Measurements from ENCODE around the gene NPAS3.

NPAS3 gene

DNA sequence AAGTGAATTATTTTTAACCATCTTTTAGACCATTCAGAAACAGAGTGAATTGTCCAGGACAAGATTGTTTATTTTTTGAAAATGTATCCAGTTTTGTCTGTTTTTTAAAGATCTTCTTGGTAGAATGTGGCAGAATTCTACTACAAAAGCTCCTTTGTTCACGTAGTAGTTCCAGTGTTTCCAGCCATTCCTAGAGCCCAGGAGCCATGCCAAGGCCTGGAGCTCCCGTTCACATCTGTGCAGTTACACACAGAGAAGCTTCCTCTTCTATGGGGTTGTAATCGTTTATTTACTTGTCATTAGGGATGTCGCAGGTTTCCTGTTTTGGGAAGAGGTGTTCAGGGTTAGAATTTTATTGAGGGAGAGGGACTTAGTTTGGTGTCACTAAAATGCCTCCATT lies 409.8 kb downstream of the NPAS3 start:
- Histone ChIP-seq H3K9me3 (ENCODE audit: control insufficient read depth, insufficient read depth, low read length) (no peaks in the 10 kb centered on the region), H3K4me3 (ENCODE audit: low read length) (no peak overlapping the region), H3K4me1 (ENCODE audit: control insufficient read depth, insufficient read depth, low read length) (peaks cover 1% of the 10 kb centered on the region; the same call in 1 of the 2 replicates), H3K36me3 (ENCODE audit: control insufficient read depth, insufficient read depth, low read length) (no peaks in the 10 kb centered on the region), H3K27me3 (ENCODE audit: control insufficient read depth, insufficient read depth, low read length) (no peaks in the 10 kb centered on the region), H3K27ac (ENCODE audit: low read length) (no peak overlapping the region)
- WGBS (ENCODE audit: insufficient coverage, insufficient read length) = no CpG with 5 or more reads among the region's 4 CpGs
- no peak for DNase-seq (ENCODE audit: low read depth, low spot score)

DNA sequence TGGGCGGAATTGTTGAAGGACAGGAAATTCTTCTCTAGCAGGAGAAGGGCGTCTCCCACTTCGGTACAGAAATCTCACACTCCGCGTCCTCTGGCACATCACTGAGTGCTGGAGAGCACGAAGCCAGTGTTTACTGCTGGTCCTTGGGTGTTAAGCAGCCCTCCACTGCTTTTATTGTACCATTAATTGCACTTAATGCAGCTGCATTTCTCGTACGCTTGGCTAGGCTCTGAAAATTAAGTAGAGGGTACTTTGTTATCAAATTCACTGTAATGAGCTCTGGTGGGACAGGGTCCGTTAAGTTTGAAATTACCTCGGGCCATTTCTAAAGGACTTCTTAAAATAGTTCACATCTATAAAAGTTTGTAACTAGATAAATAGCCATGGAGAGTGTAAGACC lies 411.2 kb downstream of the NPAS3 start:
- no peaks in the 10 kb centered on the region; the same call in 1 of the 2 replicates for H3K4me1 ChIP-seq (ENCODE audit: control insufficient read depth, insufficient read depth, low read length)
- H3K36me3 ChIP-seq (ENCODE audit: control insufficient read depth, insufficient read depth, low read length) = no peaks in the 10 kb centered on the region
- H3K4me3 ChIP-seq (ENCODE audit: low read length) = no peak overlapping the region
- no CpG with 5 or more reads among the region's 10 CpGs for WGBS (ENCODE audit: insufficient coverage, insufficient read length)
- H3K9me3 ChIP-seq (ENCODE audit: control insufficient read depth, insufficient read depth, low read length) = no peaks in the 10 kb centered on the region
- no peak for DNase-seq (ENCODE audit: low read depth, low spot score)
- H3K27me3 ChIP-seq (ENCODE audit: control insufficient read depth, insufficient read depth, low read length) = no peaks in the 10 kb centered on the region
- H3K27ac ChIP-seq (ENCODE audit: low read length) = no peak overlapping the region

DNA sequence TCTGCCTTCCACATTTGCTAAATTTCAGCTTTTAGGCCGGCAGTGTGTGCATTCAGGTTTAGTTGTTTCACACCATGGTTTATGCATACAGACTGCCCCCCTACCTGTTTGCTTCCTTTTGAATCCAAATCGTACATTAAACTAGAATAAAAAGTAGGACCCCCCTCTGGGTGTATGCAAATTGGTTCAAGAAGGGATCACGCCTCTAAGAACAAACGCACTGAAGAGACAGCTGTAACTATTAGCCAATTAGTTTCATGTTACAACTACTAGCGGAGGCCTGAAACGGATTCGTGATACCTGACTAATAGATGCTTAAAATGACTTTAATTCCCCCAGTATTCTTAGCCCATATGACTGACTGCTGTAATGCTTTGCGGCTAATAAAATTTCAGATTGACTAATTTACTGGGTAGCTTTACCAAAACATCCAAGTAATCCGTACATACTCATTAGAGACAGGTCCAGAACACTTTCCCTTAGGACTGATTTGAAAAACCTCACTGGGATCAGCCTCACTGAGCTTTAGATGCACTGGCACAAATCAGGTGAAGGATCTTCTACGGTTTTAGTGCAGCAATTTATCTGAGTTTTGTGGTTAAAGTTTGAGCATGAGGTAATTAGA lies 411.8 kb downstream of the NPAS3 start:
- no peaks in the 10 kb centered on the region; the same call in 1 of the 2 replicates for H3K4me1 ChIP-seq (ENCODE audit: control insufficient read depth, insufficient read depth, low read length)
- DNase-seq (ENCODE audit: low read depth, low spot score) = no peak
- H3K4me3 ChIP-seq (ENCODE audit: low read length) = no peak overlapping the region
- H3K36me3 ChIP-seq (ENCODE audit: control insufficient read depth, insufficient read depth, low read length) = no peaks in the 10 kb centered on the region
- no peaks in the 10 kb centered on the region for H3K9me3 ChIP-seq (ENCODE audit: control insufficient read depth, insufficient read depth, low read length)
- no CpG with 5 or more reads among the region's 10 CpGs for WGBS (ENCODE audit: insufficient coverage, insufficient read length)
- no peak overlapping the region for H3K27ac ChIP-seq (ENCODE audit: low read length)
- H3K27me3 ChIP-seq (ENCODE audit: control insufficient read depth, insufficient read depth, low read length) = no peaks in the 10 kb centered on the region

DNA sequence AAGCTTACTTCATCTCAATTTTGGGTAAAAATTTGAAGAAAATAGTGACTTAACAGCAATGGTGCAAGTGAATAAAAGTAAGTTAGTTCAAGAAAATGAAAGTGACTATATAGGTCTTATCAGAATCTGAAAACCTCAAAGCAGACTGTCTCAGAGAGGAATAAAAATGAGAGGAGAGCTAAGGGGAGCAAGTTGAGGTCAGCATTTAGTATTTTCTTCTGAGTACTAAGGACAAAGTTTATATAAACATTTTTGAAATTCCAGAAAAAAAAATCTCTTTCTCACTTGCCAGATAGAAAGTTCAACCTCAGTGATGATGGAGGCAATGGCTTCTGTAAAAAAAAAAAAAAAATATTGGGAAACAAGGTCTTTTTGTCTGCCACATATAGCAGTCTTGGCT lies 414.1 kb downstream of the NPAS3 start:
- H3K36me3 ChIP-seq (ENCODE audit: control insufficient read depth, insufficient read depth, low read length) = no peaks in the 10 kb centered on the region
- no peak overlapping the region for H3K27ac ChIP-seq (ENCODE audit: low read length)
- no peaks in the 10 kb centered on the region for H3K27me3 ChIP-seq (ENCODE audit: control insufficient read depth, insufficient read depth, low read length)
- no peak for DNase-seq (ENCODE audit: low read depth, low spot score)
- H3K4me1 ChIP-seq (ENCODE audit: control insufficient read depth, insufficient read depth, low read length) = no peaks in the 10 kb centered on the region; the same call in 1 of the 2 replicates
- no peaks in the 10 kb centered on the region for H3K9me3 ChIP-seq (ENCODE audit: control insufficient read depth, insufficient read depth, low read length)
- H3K4me3 ChIP-seq (ENCODE audit: low read length) = no peak overlapping the region

DNA sequence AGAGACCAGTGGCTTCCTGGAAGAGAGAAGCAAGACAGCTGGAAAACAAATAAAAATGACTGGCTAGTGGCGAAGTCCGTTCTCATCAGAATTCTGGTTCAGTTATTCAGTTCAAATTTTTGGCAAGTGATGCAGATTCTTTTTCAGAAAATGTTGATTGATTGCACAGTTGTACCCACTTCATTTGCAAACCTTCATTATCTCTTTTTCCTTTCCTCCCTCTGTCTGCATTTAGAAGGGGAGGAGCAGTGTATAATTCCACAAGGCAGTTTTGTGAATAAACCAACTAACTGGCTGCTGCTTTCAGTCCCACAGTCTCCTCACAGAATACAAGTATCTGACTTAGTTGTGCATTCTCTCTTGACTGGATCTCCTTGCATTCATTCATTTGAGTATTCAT lies 417.5 kb downstream of the NPAS3 start:
- Histone ChIP-seq H3K9me3 (ENCODE audit: control insufficient read depth, insufficient read depth, low read length) (no peaks in the 10 kb centered on the region), H3K4me3 (ENCODE audit: low read length) (no peak overlapping the region), H3K27ac (ENCODE audit: low read length) (no peak overlapping the region), H3K4me1 (ENCODE audit: control insufficient read depth, insufficient read depth, low read length) (no peaks in the 10 kb centered on the region; the same call in 1 of the 2 replicates), H3K36me3 (ENCODE audit: control insufficient read depth, insufficient read depth, low read length) (no peaks in the 10 kb centered on the region), H3K27me3 (ENCODE audit: control insufficient read depth, insufficient read depth, low read length) (no peaks in the 10 kb centered on the region)
- no CpG with 5 or more reads among the region's 2 CpGs for WGBS (ENCODE audit: insufficient coverage, insufficient read length)
- DNase-seq (ENCODE audit: low read depth, low spot score) = no peak

DNA sequence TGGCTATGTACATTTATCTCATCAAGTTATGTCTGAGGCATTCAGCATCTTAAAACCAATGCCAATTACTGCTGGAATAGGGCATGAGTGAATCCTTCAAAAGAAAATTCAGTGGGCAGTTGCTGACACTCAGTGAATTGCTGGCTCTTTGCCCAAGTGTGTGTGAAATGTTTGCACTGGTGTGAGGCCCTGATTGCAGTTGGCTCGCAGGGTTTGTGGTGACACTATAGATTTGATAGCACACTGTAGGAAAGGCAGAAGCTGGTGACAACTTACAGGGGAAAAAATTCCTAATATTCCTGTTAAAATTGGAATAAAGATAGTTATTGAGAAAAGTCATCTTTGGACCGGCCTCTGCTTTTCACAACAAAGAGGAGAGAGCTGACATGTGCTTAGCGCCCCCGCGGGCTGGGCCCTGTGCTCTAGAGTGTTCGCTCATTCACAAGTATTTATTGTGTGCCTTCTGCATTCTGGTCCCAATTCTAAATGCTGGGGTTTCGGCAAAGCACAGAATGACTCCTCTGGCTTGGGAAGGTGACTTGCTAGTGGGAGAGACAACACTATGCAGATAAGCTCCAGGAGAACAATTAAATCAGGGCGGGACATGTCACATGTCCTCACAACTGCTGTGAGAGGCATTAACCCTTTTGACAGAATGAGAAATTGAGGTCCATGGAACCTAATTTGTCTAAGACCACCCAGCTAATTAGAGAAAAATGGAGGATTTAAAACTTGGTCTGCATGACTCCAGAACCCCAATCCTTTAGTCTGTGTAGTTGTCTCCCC lies 418.7 kb downstream of the NPAS3 start:
- Histone ChIP-seq H3K27me3 (ENCODE audit: control insufficient read depth, insufficient read depth, low read length) (no peaks in the 10 kb centered on the region), H3K4me1 (ENCODE audit: control insufficient read depth, insufficient read depth, low read length) (peaks cover under 1% of the 10 kb centered on the region), H3K36me3 (ENCODE audit: control insufficient read depth, insufficient read depth, low read length) (no peaks in the 10 kb centered on the region), H3K9me3 (ENCODE audit: control insufficient read depth, insufficient read depth, low read length) (no peaks in the 10 kb centered on the region), H3K4me3 (ENCODE audit: low read length) (no peak overlapping the region), H3K27ac (ENCODE audit: low read length) (no peak overlapping the region)
- DNase-seq (ENCODE audit: low read depth, low spot score) = no peak
- WGBS (ENCODE audit: insufficient coverage, insufficient read length) = no CpG with 5 or more reads among the region's 8 CpGs

DNA sequence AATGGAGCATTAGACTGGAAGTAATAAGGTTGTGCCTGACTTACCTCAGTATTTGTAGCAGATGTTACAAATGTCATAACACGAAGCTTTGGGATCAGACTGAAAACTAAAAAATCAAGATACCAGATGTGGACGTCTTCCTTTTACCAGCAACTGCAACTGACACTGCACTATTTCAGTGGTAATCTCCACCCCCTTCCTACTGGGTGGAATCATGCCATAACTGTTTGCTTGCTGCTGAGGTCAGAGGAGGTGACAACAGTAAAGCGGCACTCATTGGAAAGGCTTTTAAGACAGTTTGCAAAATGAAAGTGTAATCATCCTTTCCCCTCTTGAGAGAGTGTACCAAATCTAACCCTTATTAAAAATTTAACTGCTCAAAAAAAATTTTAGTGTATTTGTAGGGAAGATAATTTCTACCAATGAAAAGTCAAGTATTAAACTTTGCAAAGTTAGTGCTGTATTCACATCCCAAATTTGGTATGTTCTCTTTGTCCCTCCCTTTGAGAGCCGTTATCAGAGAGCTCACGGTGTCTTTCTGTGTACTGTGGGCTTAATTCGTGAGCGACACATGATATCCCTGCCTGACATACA lies 420.7 kb downstream of the NPAS3 start:
- Histone ChIP-seq H3K27ac (ENCODE audit: low read length) (no peak overlapping the region), H3K27me3 (ENCODE audit: control insufficient read depth, insufficient read depth, low read length) (no peaks in the 10 kb centered on the region), H3K4me1 (ENCODE audit: control insufficient read depth, insufficient read depth, low read length) (peaks cover 5% of the 10 kb centered on the region), H3K4me3 (ENCODE audit: low read length) (no peak overlapping the region), H3K9me3 (ENCODE audit: control insufficient read depth, insufficient read depth, low read length) (no peaks in the 10 kb centered on the region), H3K36me3 (ENCODE audit: control insufficient read depth, insufficient read depth, low read length) (no peaks in the 10 kb centered on the region)
- no CpG with 5 or more reads among the region's 7 CpGs for WGBS (ENCODE audit: insufficient coverage, insufficient read length)
- DNase-seq (ENCODE audit: low read depth, low spot score) = no peak

DNA sequence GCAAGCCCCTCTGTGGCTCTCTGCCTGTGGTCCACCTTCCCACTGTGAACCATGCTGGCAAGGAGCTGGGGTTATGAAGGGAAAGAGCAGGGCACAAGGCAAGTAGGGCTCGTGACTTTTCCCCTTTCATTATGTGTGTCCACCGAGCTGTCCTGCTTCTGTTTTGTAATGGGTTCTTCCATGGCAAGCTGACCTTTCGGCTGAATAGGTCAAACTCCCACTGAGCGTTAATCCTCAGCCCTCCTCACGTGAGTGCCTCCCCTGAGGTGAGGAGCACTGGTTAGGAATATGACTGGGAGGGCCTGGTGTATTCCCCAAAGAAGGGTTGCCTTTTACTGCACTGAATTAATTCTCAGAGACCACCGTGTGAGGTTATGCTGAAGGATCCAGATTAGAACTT lies 424.3 kb downstream of the NPAS3 start:
- peaks cover 5% of the 10 kb centered on the region; the same call in 1 of the 2 replicates for H3K4me1 ChIP-seq (ENCODE audit: control insufficient read depth, insufficient read depth, low read length)
- DNase-seq (ENCODE audit: low read depth, low spot score) = no peak
- WGBS (ENCODE audit: insufficient coverage, insufficient read length) = no CpG with 5 or more reads among the region's 6 CpGs
- H3K36me3 ChIP-seq (ENCODE audit: control insufficient read depth, insufficient read depth, low read length) = no peaks in the 10 kb centered on the region
- H3K27me3 ChIP-seq (ENCODE audit: control insufficient read depth, insufficient read depth, low read length) = no peaks in the 10 kb centered on the region
- H3K27ac ChIP-seq (ENCODE audit: low read length) = no peak overlapping the region
- H3K4me3 ChIP-seq (ENCODE audit: low read length) = no peak overlapping the region
- H3K9me3 ChIP-seq (ENCODE audit: control insufficient read depth, insufficient read depth, low read length) = no peaks in the 10 kb centered on the region

DNA sequence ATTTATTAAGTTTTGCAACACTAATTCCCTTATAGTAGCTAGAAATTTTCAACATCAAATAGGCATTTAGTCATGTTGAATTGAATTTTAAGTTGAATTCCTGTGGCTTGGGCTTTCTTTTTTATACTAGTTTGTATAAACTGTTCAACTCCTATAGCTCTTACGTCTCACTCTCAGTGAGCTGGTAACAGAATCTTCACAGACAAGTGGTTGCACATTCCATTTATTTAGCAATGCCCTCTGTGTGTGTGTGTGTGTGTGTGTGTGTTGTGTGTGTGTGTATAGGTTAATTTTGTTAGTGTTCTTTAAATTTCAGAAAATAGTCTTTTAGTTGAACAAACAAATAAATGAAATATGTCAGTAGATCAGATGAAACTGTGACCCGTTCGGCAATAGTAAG lies 425.0 kb downstream of the NPAS3 start:
- WGBS (ENCODE audit: insufficient coverage, insufficient read length) = no CpG with 5 or more reads among the region's 3 CpGs
- no peaks in the 10 kb centered on the region for H3K36me3 ChIP-seq (ENCODE audit: control insufficient read depth, insufficient read depth, low read length)

DNA sequence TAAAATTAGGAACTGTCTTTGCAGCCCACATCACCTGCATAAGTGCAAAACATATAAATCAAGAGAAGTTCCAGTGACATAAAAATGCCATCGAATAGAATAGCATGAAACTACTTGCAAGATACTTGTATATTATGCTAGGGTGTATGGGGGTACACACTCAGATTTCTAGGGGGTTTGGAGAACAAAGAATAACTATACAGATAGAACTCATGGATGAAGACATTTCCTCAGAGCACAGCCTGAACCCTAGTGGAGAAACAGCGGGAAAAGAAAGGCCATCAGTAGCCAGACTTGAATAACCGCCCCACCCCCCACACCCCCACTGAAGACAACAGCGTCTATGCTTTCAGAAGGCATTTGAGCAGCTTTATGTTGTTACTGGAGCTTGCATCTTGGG lies 425.8 kb downstream of the NPAS3 start:
- no peak overlapping the region for H3K27ac ChIP-seq (ENCODE audit: low read length)
- no peak for DNase-seq (ENCODE audit: low read depth, low spot score)
- no peaks in the 10 kb centered on the region for H3K27me3 ChIP-seq (ENCODE audit: control insufficient read depth, insufficient read depth, low read length)
- peaks cover 5% of the 10 kb centered on the region; the same call in 1 of the 2 replicates for H3K4me1 ChIP-seq (ENCODE audit: control insufficient read depth, insufficient read depth, low read length)
- no peaks in the 10 kb centered on the region for H3K36me3 ChIP-seq (ENCODE audit: control insufficient read depth, insufficient read depth, low read length)
- H3K4me3 ChIP-seq (ENCODE audit: low read length) = no peak overlapping the region
- WGBS (ENCODE audit: insufficient coverage, insufficient read length) = no CpG with 5 or more reads among the region's 4 CpGs
- H3K9me3 ChIP-seq (ENCODE audit: control insufficient read depth, insufficient read depth, low read length) = no peaks in the 10 kb centered on the region

More for the DNA sequence above, 425.0 kb downstream of the NPAS3 start:
- H3K9me3 ChIP-seq (ENCODE audit: control insufficient read depth, insufficient read depth, low read length) = no peaks in the 10 kb centered on the region
- no peak overlapping the region for H3K27ac ChIP-seq (ENCODE audit: low read length)
- DNase-seq (ENCODE audit: low read depth, low spot score) = no peak
- H3K4me1 ChIP-seq (ENCODE audit: control insufficient read depth, insufficient read depth, low read length) = peaks cover 5% of the 10 kb centered on the region; the same call in 1 of the 2 replicates
- H3K27me3 ChIP-seq (ENCODE audit: control insufficient read depth, insufficient read depth, low read length) = no peaks in the 10 kb centered on the region
- H3K4me3 ChIP-seq (ENCODE audit: low read length) = no peak overlapping the region
